Measurements from ENCODE around the gene NKTR. TPM values are rescaled to one million over a fixed set of nuclear protein-coding genes. Genes with fewer than 3 reads are reported as not detected.

The NKTR gene
- total and polyA plus RNA-seq, 9 of the 15 experiments (the other 6 are each of a cell fraction or from before 2014, with no cell fraction given) = 19.7 to 123 (median 92.6) TPM

DNA sequence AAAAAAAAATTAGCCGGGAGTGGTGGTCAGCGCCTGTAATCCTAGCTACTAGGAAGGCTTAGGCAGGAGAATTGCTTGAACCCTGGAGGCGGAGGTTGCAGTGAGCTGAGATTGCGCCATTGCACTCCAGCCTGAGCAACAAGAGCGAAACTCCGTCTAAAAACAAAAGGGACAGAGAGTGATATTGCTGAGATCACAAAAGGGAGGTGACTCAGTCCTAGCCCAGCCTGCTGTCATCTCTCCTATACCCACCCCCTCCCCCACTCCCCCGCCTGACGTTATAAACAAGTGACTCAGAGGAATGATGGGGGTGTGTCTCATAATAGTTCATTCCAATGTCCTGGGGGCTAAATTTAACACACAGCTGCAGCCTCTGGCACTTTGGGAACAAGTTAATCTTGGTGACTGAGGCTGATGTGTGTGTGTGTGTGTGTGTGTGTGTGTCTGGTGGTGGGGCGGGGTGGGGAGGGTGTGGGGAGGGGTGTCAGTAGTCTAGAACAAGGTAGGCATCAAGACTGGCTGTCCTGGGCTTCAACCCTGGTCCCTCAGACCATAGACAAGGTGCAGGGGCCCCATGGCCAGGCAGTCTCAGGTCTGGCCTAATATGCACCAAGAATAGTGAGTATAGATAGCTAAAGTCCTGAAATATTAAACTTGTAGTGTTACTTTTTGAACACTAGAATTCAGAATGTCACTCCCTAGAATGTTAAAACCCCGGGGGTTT lies 83.6 kb downstream of the NKTR start (continued):
- TF ChIP-seq, protein P1, sequence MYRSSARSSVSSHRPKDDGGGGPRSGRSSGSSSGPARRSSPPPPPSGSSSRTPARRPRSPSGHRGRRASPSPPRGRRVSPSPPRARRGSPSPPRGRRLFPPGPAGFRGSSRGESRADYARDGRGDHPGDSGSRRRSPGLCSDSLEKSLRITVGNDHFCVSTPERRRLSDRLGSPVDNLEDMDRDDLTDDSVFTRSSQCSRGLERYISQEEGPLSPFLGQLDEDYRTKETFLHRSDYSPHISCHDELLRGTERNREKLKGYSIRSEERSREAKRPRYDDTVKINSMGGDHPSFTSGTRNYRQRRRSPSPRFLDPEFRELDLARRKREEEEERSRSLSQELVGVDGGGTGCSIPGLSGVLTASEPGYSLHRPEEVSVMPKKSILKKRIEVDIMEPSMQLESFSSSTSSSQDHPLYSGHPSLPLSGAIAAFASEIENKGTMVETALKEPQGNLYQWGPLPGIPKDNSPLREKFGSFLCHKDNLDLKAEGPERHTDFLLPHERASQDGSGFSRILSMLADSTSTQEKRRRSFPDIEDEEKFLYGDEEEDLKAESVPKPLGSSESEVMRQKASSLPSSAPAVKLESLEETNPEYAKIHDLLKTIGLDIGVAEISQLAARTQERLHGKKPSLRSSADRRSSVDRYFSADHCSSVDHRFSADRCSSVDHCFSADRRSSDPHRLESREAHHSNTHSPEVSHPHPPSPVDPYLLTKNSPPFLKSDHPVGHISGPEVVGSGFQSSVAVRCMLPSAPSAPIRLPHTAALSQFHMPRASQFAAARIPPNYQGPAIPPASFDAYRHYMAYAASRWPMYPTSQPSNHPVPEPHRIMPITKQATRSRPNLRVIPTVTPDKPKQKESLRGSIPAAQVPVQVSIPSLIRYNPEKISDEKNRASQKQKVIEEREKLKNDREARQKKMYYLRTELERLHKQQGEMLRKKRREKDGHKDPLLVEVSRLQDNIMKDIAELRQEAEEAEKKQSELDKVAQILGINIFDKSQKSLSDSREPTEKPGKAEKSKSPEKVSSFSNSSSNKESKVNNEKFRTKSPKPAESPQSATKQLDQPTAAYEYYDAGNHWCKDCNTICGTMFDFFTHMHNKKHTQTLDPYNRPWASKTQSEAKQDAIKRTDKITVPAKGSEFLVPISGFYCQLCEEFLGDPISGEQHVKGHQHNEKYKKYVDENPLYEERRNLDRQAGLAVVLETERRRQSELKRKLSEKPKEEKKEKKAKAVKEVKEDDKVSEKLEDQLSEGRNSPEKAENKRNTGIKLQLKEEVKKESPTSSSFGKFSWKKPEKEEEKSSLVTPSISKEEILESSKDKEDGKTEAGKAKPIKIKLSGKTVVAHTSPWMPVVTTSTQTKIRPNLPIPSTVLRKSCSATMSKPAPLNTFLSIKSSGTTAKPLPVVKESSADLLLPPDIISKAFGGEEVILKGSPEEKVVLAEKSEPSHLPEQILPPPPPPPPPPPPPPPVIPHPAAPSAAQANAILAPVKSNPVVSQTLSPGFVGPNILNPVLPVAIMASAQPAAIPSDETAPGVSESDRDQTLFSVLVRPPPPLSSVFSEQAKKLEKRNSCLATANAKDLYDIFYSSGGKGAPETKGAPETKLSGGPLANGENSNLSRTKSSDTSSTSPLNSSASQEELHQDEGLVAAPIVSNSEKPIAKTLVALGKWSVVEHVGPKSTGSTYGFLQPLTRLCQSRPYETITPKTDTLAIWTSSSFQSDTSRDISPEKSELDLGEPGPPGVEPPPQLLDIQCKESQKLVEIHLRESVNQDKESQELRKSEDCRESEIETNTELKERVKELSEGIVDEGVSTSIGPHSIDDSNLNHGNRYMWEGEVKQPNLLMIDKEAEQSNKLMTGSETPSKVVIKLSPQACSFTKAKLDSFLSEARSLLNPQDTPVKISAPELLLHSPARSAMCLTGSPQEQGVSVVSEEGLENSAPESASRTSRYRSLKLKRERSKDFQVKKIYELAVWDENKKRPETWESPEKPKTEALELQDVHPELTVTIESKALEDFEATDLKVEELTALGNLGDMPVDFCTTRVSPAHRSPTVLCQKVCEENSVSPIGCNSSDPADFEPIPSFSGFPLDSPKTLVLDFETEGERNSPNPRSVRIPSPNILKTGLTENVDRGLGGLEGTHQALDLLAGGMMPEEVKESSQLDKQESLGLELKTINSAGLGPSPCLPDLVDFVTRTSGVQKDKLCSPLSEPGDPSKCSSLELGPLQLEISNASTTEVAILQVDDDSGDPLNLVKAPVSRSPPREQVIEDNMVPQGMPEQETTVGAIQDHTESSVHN (IDR thresholded peaks at IDR 0.05; ENCODE audit: borderline replicate concordance in 1 of 2, low read depth in 1 of 2) = peak in 1 of 2 experiments; percentile 70; a peak in 2 of 4 replicates
- TF ChIP-seq SRF (CRISPR knock-in tag; IDR thresholded peaks at IDR 0.05) (no peak), ZNF444 (CRISPR knock-in tag; IDR thresholded peaks at IDR 0.05) (0 out of 2 replicates have a peak, but pooled peaks have one; percentile 36), EP300 (IDR thresholded peaks at IDR 0.05; ENCODE audit: low read length) (peak; percentile 8; the same call in 1 of the 2 replicates), TOE1 (IDR thresholded peaks at IDR 0.05; ENCODE audit: borderline replicate concordance) (no peak), TOE1 (CRISPR knock-in tag; IDR thresholded peaks at IDR 0.05; ENCODE audit: borderline replicate concordance, low read depth) (no peak), NUFIP1 (IDR thresholded peaks at IDR 0.05; ENCODE audit: partially characterized antibody) (no peak), SREBF1 (IDR thresholded peaks at IDR 0.05; ENCODE audit: borderline replicate concordance, low read depth, low read length) (no peak), ZFX (CRISPR knock-in tag; IDR thresholded peaks at IDR 0.05) (no peak), MAFG (tag; conservative IDR thresholded peaks at IDR 0.05) (peak; percentile 57)
- TF ChIP-seq, protein P2, sequence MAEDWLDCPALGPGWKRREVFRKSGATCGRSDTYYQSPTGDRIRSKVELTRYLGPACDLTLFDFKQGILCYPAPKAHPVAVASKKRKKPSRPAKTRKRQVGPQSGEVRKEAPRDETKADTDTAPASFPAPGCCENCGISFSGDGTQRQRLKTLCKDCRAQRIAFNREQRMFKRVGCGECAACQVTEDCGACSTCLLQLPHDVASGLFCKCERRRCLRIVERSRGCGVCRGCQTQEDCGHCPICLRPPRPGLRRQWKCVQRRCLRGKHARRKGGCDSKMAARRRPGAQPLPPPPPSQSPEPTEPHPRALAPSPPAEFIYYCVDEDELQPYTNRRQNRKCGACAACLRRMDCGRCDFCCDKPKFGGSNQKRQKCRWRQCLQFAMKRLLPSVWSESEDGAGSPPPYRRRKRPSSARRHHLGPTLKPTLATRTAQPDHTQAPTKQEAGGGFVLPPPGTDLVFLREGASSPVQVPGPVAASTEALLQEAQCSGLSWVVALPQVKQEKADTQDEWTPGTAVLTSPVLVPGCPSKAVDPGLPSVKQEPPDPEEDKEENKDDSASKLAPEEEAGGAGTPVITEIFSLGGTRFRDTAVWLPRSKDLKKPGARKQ (CRISPR knock-in tag; IDR thresholded peaks at IDR 0.05) = no peak
- TF ChIP-seq, protein P3, sequence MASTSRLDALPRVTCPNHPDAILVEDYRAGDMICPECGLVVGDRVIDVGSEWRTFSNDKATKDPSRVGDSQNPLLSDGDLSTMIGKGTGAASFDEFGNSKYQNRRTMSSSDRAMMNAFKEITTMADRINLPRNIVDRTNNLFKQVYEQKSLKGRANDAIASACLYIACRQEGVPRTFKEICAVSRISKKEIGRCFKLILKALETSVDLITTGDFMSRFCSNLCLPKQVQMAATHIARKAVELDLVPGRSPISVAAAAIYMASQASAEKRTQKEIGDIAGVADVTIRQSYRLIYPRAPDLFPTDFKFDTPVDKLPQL (IDR thresholded peaks at IDR 0.05; ENCODE audit: extremely low read depth, insufficient read length) = no peak
- TF ChIP-seq, protein P4, sequence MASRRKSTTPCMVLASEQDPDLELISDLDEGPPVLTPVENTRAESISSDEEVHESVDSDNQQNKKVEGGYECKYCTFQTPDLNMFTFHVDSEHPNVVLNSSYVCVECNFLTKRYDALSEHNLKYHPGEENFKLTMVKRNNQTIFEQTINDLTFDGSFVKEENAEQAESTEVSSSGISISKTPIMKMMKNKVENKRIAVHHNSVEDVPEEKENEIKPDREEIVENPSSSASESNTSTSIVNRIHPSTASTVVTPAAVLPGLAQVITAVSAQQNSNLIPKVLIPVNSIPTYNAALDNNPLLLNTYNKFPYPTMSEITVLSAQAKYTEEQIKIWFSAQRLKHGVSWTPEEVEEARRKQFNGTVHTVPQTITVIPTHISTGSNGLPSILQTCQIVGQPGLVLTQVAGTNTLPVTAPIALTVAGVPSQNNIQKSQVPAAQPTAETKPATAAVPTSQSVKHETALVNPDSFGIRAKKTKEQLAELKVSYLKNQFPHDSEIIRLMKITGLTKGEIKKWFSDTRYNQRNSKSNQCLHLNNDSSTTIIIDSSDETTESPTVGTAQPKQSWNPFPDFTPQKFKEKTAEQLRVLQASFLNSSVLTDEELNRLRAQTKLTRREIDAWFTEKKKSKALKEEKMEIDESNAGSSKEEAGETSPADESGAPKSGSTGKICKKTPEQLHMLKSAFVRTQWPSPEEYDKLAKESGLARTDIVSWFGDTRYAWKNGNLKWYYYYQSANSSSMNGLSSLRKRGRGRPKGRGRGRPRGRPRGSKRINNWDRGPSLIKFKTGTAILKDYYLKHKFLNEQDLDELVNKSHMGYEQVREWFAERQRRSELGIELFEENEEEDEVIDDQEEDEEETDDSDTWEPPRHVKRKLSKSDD (conservative IDR thresholded peaks at IDR 0.05; ENCODE audit: low read length) = no peak

Measured in K562 (cell line).